NCI-H82 treated with DMSO at 0.1 percent for 48 hours (cell line): ENCODE results near the gene SSMEM1.
A peak's percentile ranks its signal among the peaks of the same experiment; 100 is the strongest.
"Not testable (repeated sequence)": the region's sequence is repeated elsewhere in the genome, so short reads cannot be mapped to it uniquely, and the experiment has no call there.

ENCODE experiments used
- DNase-seq: peaks from one replicate; lab custom pipeline; 2025; ENCODE audit not compliant: unreplicated experiment; lab: John Stamatoyannopoulos, UW

Gene SSMEM1

GRCh38 chr7:130243486-130243885, 35.8 kb downstream of the SSMEM1 start:
- DNase-seq: not testable (repeated sequence)

- not testable (repeated sequence) for DNase-seq
Observed at GRCh38 chr7:130246491-130246890, 38.8 kb downstream of the SSMEM1 start.

GRCh38 chr7:130248842-130249241, 41.2 kb downstream of the SSMEM1 start:
- DNase-seq: not testable (repeated sequence)

- DNase-seq: not testable (repeated sequence)
Observed at GRCh38 chr7:130249626-130250025, 42.0 kb downstream of the SSMEM1 start.

GRCh38 chr7:130254555-130254954, 46.9 kb downstream of the SSMEM1 start:
- no peak for DNase-seq

GRCh38 chr7:130256704-130257103, 49.0 kb downstream of the SSMEM1 start:
- DNase-seq: no peak

GRCh38 chr7:130258494-130259078, 50.9 kb downstream of the SSMEM1 start:
- DNase-seq: no peak

GRCh38 chr7:130262448-130262847, 54.8 kb downstream of the SSMEM1 start:
- DNase-seq: no peak

- DNase-seq: peak; percentile 70
Observed at GRCh38 chr7:130263130-130263529, 55.5 kb downstream of the SSMEM1 start.
